Liver (tissue), 9 donors: ENCODE results near the gene BTBD7. TPM values are rescaled to one million over a fixed set of nuclear protein-coding genes. Genes with fewer than 3 reads are reported as not detected.

Experiments
- DNase-seq: peaks from one replicate; pipeline ENCODE4 v3.0.0-alpha.2; 2017; ENCODE audit warnings: low spot score
- H3K27ac ChIP-seq, 2 donors: one replicate each; pipeline ENCODE4 v1.7.0; 2013; ENCODE audit warnings: inconsistent platforms in 2 of 2, low read length in 2 of 2, control low read depth in 1 of 2, low read depth in 1 of 2, mild to moderate bottlenecking in 1 of 2
- H3K27me3 ChIP-seq, 4 donors: one replicate each; pipeline versions ENCODE4 v1.6.1 to v1.7.0; 2013; ENCODE audit warnings: low read length in 3 of 4, inconsistent platforms in 1 of 4, mild to moderate bottlenecking in 1 of 4, moderate library complexity in 1 of 4; ENCODE audit not compliant: control insufficient read depth in 4 of 4, insufficient read depth in 4 of 4
- H3K36me3 ChIP-seq, 4 donors: one replicate each; pipeline versions ENCODE4 v1.6.1 to v1.7.0; 2013; ENCODE audit warnings: low read length in 3 of 4, mild to moderate bottlenecking in 3 of 4, low read depth in 1 of 4, moderate library complexity in 1 of 4; ENCODE audit not compliant: control insufficient read depth in 4 of 4, insufficient read depth in 3 of 4
- H3K4me1 ChIP-seq, 4 donors: one replicate each; pipeline versions ENCODE4 v1.6.1 to v1.7.0; 2013; ENCODE audit warnings: low read length in 3 of 4, mild to moderate bottlenecking in 3 of 4, moderate library complexity in 1 of 4; ENCODE audit not compliant: control insufficient read depth in 4 of 4, insufficient read depth in 4 of 4
- H3K4me3 ChIP-seq, 3 donors: one replicate each; pipeline versions ENCODE4 v1.6.1 to v1.7.0; 2013; ENCODE audit warnings: low read length in 3 of 3, control low read depth in 1 of 3, low read depth in 1 of 3, mild to moderate bottlenecking in 1 of 3
- H3K9ac ChIP-seq, 2 donors: one replicate each; pipeline ENCODE4 v1.7.0; 2013; ENCODE audit warnings: low read length in 2 of 2, mild to moderate bottlenecking in 2 of 2, moderate library complexity in 2 of 2, control low read depth in 1 of 2, low read depth in 1 of 2
- H3K9me3 ChIP-seq, 4 donors: one replicate each; pipeline versions ENCODE4 v1.6.1 to v1.7.0; 2013; ENCODE audit warnings: low read length in 3 of 4; ENCODE audit not compliant: control insufficient read depth in 4 of 4
- ATF3 ChIP-seq: IDR thresholded peaks from 2 replicates; pipeline ENCODE4 v1.6.1; 2016; ENCODE audit warnings: antibody characterized with exemption
- EGR1 ChIP-seq, 2 donors: IDR thresholded peaks; 2 replicates each; pipeline ENCODE4 v1.6.1; 2016 to 2018; ENCODE audit warnings: antibody characterized with exemption in 2 of 2, low read depth in 2 of 2
- FOXA1 ChIP-seq: IDR thresholded peaks from 2 replicates; pipeline ENCODE4 v1.6.1; 2016; ENCODE audit warnings: antibody characterized with exemption
- FOXA2 ChIP-seq: IDR thresholded peaks from 2 replicates; pipeline ENCODE4 v1.6.1; 2016; ENCODE audit warnings: antibody characterized with exemption
- GABPA ChIP-seq, 2 donors: IDR thresholded peaks in 1 of 2; conservative IDR thresholded peaks in 1 of 2; 2 replicates each; pipeline ENCODE4 v1.6.1; 2016; ENCODE audit warnings: antibody characterized with exemption in 2 of 2, mild to moderate bottlenecking in 1 of 2, moderate library complexity in 1 of 2
- HNF4A ChIP-seq, 2 donors: conservative IDR thresholded peaks; 2 replicates each; pipeline ENCODE4 v1.6.1; 2016; ENCODE audit warnings: antibody characterized with exemption in 2 of 2, mild to moderate bottlenecking in 2 of 2
- HNF4G ChIP-seq: IDR thresholded peaks from 2 replicates; pipeline ENCODE4 v1.6.1; 2016; ENCODE audit warnings: antibody characterized with exemption
- JUND ChIP-seq, 2 donors: IDR thresholded peaks; 2 replicates each; pipeline ENCODE4 v1.6.1; 2016; ENCODE audit warnings: antibody characterized with exemption in 2 of 2
- MAX ChIP-seq: IDR thresholded peaks from 2 replicates; pipeline ENCODE4 v1.6.1; 2016; ENCODE audit warnings: antibody characterized with exemption
- NR2F2 ChIP-seq: IDR thresholded peaks from 2 replicates; pipeline ENCODE4 v1.6.1; 2016; ENCODE audit warnings: antibody characterized with exemption
- RAD21 ChIP-seq, 2 donors: IDR thresholded peaks; 2 replicates each; pipeline ENCODE4 v1.6.1; 2016; ENCODE audit warnings: antibody characterized with exemption in 2 of 2, mild to moderate bottlenecking in 2 of 2
- REST ChIP-seq: IDR thresholded peaks from 2 replicates; pipeline ENCODE4 v1.6.1; 2016; ENCODE audit warnings: antibody characterized with exemption, mild to moderate bottlenecking
- RXRA ChIP-seq, 2 donors: IDR thresholded peaks; 2 replicates each; pipeline ENCODE4 v1.6.1; 2017 to 2018; ENCODE audit warnings: antibody characterized with exemption in 2 of 2, mild to moderate bottlenecking in 1 of 2
- SP1 ChIP-seq: IDR thresholded peaks from 2 replicates; pipeline ENCODE4 v1.6.1; 2018; ENCODE audit warnings: antibody characterized with exemption, mild to moderate bottlenecking
- TAF1 ChIP-seq: conservative IDR thresholded peaks from 2 replicates; pipeline ENCODE4 v1.6.1; 2016; ENCODE audit warnings: antibody characterized with exemption, mild to moderate bottlenecking
- ZBTB33 ChIP-seq: IDR thresholded peaks from 2 replicates; pipeline ENCODE4 v1.6.1; 2016; ENCODE audit warnings: antibody characterized with exemption
- WGBS: extraction: QIAGEN DNeasy Blood & Tissue Kit; methylation state at CpG from one replicate; pipeline ENCODE4 v1.1.7; 2013; 5-methylcytosine and 5-hydroxymethylcytosine counted together
- polyA plus RNA-seq, 2 donors: library from polyadenylated mRNA; stranded (reverse) in 1 of 2; unstranded in 1 of 2; fragments of 200-250 nt in 1 of 2; fragments of >200 nt in 1 of 2; fragmentation: Nextera tagmentation in 1 of 2; extraction: Ambion mirVana in 1 of 2; gene quantifications; one replicate each; pipeline versions ENCODE4 v1.2.1 to v1.2.3, GENCODE V29; 2013 to 2015
- total RNA-seq, 2 donors: library from RNA; depleted of rRNA; stranded (reverse); fragments of >200 nt; gene quantifications; one replicate each; pipeline ENCODE4 v1.2.3, GENCODE V29; 2014
- donor health status: healthy.
- donor health status: healthy.
- donor health status: healthy.
- donor health status: healthy.
- donor health status: healthy.

BTBD7 gene
- total and polyA plus RNA-seq, 4 donors: 4.4 to 17.7 (median 10.2) TPM

GRCh38 chr14:93274055-93274806 is 58.6 kb downstream of the BTBD7 start (continued):
- TF ChIP-seq JUND (IDR thresholded peaks at IDR 0.05): no peak
- no peak for TF ChIP-seq ATF3
- no peak for TF ChIP-seq RXRA (IDR thresholded peaks at IDR 0.05)

- DNase-seq: no peak
- 69% methylated on average over 6 of the region's 6 CpGs for WGBS
- TF ChIP-seq EGR1 (IDR thresholded peaks at IDR 0.05; ENCODE audit: low read depth in 2 of 2) (no peak), HNF4A (conservative IDR thresholded peaks at IDR 0.05) (no peak), HNF4G (no peak), GABPA (IDR thresholded peaks at IDR 0.05 in 1 of 2, conservative IDR thresholded peaks at IDR 0.05 in 1 of 2) (no peak), RAD21 (IDR thresholded peaks at IDR 0.05) (no peak), MAX (no peak), RXRA (IDR thresholded peaks at IDR 0.05) (no peak), TAF1 (no peak), ZBTB33 (no peak), FOXA2 (no peak)
- H3K4me1 ChIP-seq: peaks cover 0 to 3% (median 0%) of the 10 kb centered on the region in 4 donors
- H3K4me3 ChIP-seq: no peak overlapping the region
- H3K27ac ChIP-seq: no peak overlapping the region
- H3K27me3 ChIP-seq: no peaks in the 10 kb centered on the region
- peaks cover 0 to 3% (median 1%) of the 10 kb centered on the region in 4 donors for H3K36me3 ChIP-seq
- no peaks in the 10 kb centered on the region for H3K9me3 ChIP-seq
- H3K9ac ChIP-seq: no peak overlapping the region
Measured at GRCh38 chr14:93271111-93271510, 61.7 kb downstream of the BTBD7 start.

- no peak overlapping the region for H3K27ac ChIP-seq
- H3K4me1 ChIP-seq: peaks cover 0 to 3% (median 0%) of the 10 kb centered on the region in 4 donors
- WGBS: 90% methylated on average over 10 of the region's 10 CpGs
- H3K36me3 ChIP-seq: peaks cover 0 to 3% (median 1%) of the 10 kb centered on the region in 4 donors
- H3K4me3 ChIP-seq: no peak overlapping the region
- no peak overlapping the region for H3K9ac ChIP-seq
- no peaks in the 10 kb centered on the region for H3K27me3 ChIP-seq
- DNase-seq: no peak
- no peaks in the 10 kb centered on the region for H3K9me3 ChIP-seq
- TF ChIP-seq HNF4G (no peak), ATF3 (no peak), EGR1 (IDR thresholded peaks at IDR 0.05; ENCODE audit: low read depth in 2 of 2) (no peak), SP1 (no peak), ZBTB33 (no peak), FOXA2 (no peak), TAF1 (no peak), REST (no peak), RXRA (IDR thresholded peaks at IDR 0.05) (no peak), RAD21 (IDR thresholded peaks at IDR 0.05) (no peak), NR2F2 (no peak), GABPA (IDR thresholded peaks at IDR 0.05 in 1 of 2, conservative IDR thresholded peaks at IDR 0.05 in 1 of 2) (no peak), MAX (no peak), FOXA1 (no peak)
Measured at GRCh38 chr14:93269341-93270068, 63.3 kb downstream of the BTBD7 start.
